ENCODE measurements around the gene DHCR7.

Gene DHCR7

GRCh38 chr11:71407356-71407755 lies 40.8 kb downstream of the DHCR7 start:
- TF ChIP-seq CTCF (IDR thresholded peaks at IDR 0.05; ENCODE audit: extremely low read depth, insufficient read depth, missing control alignments): no peak
- in situ Hi-C loops (cut with MboI; ENCODE audit: low pct_unique_long_range_greater_than_20kb, low sequenced_read_pairs, unreplicated experiment): loop anchor here (25.0 kb wide), 1 partner anchor 595 kb away; no protein-coding TSS in a partner anchor

GRCh38 chr11:71406681-71407080 lies 41.5 kb downstream of the DHCR7 start:
- in situ Hi-C loops (cut with MboI; ENCODE audit: low pct_unique_long_range_greater_than_20kb, low sequenced_read_pairs, unreplicated experiment): loop anchor here (25.0 kb wide), 1 partner anchor 594 kb away; no protein-coding TSS in a partner anchor
- DNase-seq (ENCODE audit: low spot score): no peak
- TF ChIP-seq CTCF (IDR thresholded peaks at IDR 0.05; ENCODE audit: extremely low read depth, insufficient read depth, missing control alignments): no peak

More at GRCh38 chr11:71407356-71407755, 40.8 kb downstream of the DHCR7 start:
- DNase-seq (ENCODE audit: low spot score): no peak

DNA sequence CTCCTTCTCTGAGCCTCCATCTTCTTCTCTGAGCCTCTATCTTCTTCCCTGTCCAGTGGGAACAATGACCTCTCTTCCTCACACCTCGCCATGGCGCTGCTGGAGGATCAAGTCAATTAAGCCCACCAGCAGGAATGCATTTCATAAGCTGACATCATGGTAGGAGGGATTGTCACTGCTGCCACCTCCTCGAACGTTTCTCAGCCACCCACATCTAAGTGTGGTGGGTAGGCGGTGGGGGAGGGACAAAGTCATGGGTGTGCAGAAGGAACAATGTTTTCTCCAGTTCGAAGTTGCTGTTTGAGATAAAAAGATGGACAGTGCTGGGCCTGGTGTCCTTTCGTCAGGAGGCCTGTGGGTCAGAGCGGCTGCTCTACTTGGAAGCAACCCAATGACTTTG lies 44.0 kb downstream of the DHCR7 start:
- DNase-seq (ENCODE audit: low spot score): no peak
- in situ Hi-C loops (cut with MboI; ENCODE audit: low pct_unique_long_range_greater_than_20kb, low sequenced_read_pairs, unreplicated experiment): loop anchor here (25.0 kb wide), 1 partner anchor 592 kb away; no protein-coding TSS in a partner anchor
- no peak for TF ChIP-seq CTCF (IDR thresholded peaks at IDR 0.05; ENCODE audit: extremely low read depth, insufficient read depth, missing control alignments)

- TF ChIP-seq CTCF (IDR thresholded peaks at IDR 0.05; ENCODE audit: extremely low read depth, insufficient read depth, missing control alignments): no peak
- in situ Hi-C loops (cut with MboI; ENCODE audit: low pct_unique_long_range_greater_than_20kb, low sequenced_read_pairs, unreplicated experiment): loop anchor here (25.0 kb wide), 1 partner anchor 591 kb away; no protein-coding TSS in a partner anchor
- DNase-seq (ENCODE audit: low spot score): no peak
These were observed 45.3 kb downstream of the DHCR7 start for GRCh38 chr11:71402878-71403277.

GRCh38 chr11:71400216-71400615 lies 48.0 kb downstream of the DHCR7 start:
- no peak for TF ChIP-seq CTCF (IDR thresholded peaks at IDR 0.05; ENCODE audit: extremely low read depth, insufficient read depth, missing control alignments)
- no peak for DNase-seq (ENCODE audit: low spot score)
- in situ Hi-C loops (cut with MboI; ENCODE audit: low pct_unique_long_range_greater_than_20kb, low sequenced_read_pairs, unreplicated experiment): loop anchor here (25.0 kb wide), 1 partner anchor 588 kb away; no protein-coding TSS in a partner anchor

DNA sequence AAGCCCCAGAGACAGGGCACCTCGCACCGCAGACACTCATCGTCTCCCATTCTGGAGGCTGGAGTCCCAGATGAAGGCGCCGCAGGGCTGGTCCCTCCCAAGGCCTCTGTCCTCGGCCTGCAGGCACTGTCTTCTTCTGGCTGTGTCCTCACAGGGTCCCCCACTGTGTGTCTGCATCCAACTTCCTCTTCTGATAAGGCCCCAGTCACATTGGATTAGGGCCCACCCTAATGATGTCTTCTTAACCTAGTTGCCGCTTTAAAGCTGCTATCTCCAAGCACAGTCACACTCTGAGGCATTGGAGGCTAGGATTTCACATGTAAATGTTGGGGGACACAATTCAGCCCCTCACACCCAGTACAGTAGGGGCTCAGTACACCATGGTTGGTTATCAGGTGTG lies 48.9 kb downstream of the DHCR7 start:
- in situ Hi-C loops (cut with MboI; ENCODE audit: low pct_unique_long_range_greater_than_20kb, low sequenced_read_pairs, unreplicated experiment): no loop called here
- no peak for TF ChIP-seq CTCF (IDR thresholded peaks at IDR 0.05; ENCODE audit: extremely low read depth, insufficient read depth, missing control alignments)
- DNase-seq (ENCODE audit: low spot score): no peak

Data from GM13977 (cell line).